Measurements from ENCODE around the gene UBASH3A. TPM values are rescaled to one million over a fixed set of nuclear protein-coding genes. Genes with fewer than 3 reads are reported as not detected.
A peak's percentile ranks its signal among the peaks of the same experiment; 100 is the strongest.

Gene UBASH3A
- total RNA-seq, 1 experiment from 2014 or later, result not detected

GRCh38 chr21:42471206-42471605, 67.5 kb downstream of the UBASH3A start:
- Mint-ChIP-seq H3K4me1 (ENCODE audit: low read depth, unreplicated experiment) (peaks cover 52% of the 10 kb centered on the region), H3K36me3 (ENCODE audit: insufficient read depth, unreplicated experiment) (peaks cover 6% of the 10 kb centered on the region), H3K9me3 (ENCODE audit: low read depth, unreplicated experiment) (no peaks in the 10 kb centered on the region), H3K27ac (ENCODE audit: unreplicated experiment) (no peak overlapping the region), H3K4me3 (ENCODE audit: low read depth, unreplicated experiment) (no peak overlapping the region), H3K27me3 (ENCODE audit: unreplicated experiment) (no peaks in the 10 kb centered on the region)
- BruUV-seq (replicated peaks), result no TSS peak
- TF ChIP-seq CTCF (IDR thresholded peaks at IDR 0.05; ENCODE audit: unreplicated experiment), result no peak
- CTCF ChIA-PET, result no interaction called here
- intact Hi-C loops (cut with micrococcal nuclease; ENCODE audit: unreplicated experiment), result no loop called here
- no peak for DNase-seq

- CTCF ChIA-PET, result no interaction called here
- no TSS peak for BruUV-seq (replicated peaks)
- no peaks in the 10 kb centered on the region for H3K27me3 Mint-ChIP-seq (ENCODE audit: unreplicated experiment)
- H3K9me3 Mint-ChIP-seq (ENCODE audit: low read depth, unreplicated experiment), result no peaks in the 10 kb centered on the region
- H3K36me3 Mint-ChIP-seq (ENCODE audit: insufficient read depth, unreplicated experiment), result peaks cover 6% of the 10 kb centered on the region
- TF ChIP-seq CTCF (IDR thresholded peaks at IDR 0.05; ENCODE audit: unreplicated experiment), result no peak
- intact Hi-C loops (cut with micrococcal nuclease; ENCODE audit: unreplicated experiment), result no loop called here
- no peak overlapping the region for H3K4me3 Mint-ChIP-seq (ENCODE audit: low read depth, unreplicated experiment)
- peaks cover 50% of the 10 kb centered on the region for H3K4me1 Mint-ChIP-seq (ENCODE audit: low read depth, unreplicated experiment)
- DNase-seq, result no peak
- H3K27ac Mint-ChIP-seq (ENCODE audit: unreplicated experiment), result no peak overlapping the region
Measured at GRCh38 chr21:42471716-42472330, 68.1 kb downstream of the UBASH3A start.

- peaks cover 43% of the 10 kb centered on the region for H3K4me1 Mint-ChIP-seq (ENCODE audit: low read depth, unreplicated experiment)
- CTCF ChIA-PET, result no interaction called here
- no TSS peak for BruUV-seq (replicated peaks)
Measured at GRCh38 chr21:42472521-42472920, 68.8 kb downstream of the UBASH3A start.

GRCh38 chr21:42473498-42474042, 69.9 kb downstream of the UBASH3A start:
- CTCF ChIA-PET, result interaction anchor here (0.7 to 1.0 kb wide), 3 partner anchors 12 to 260 kb away, joined by 3 to 4 read pairs (median 4); partner anchors contain the start of gene RSPH1
- intact Hi-C loops (cut with micrococcal nuclease; ENCODE audit: unreplicated experiment), result no loop called here
- H3K4me3 Mint-ChIP-seq (ENCODE audit: low read depth, unreplicated experiment), result peak overlapping the region; percentile 41
- H3K4me1 Mint-ChIP-seq (ENCODE audit: low read depth, unreplicated experiment), result peaks cover 33% of the 10 kb centered on the region
- no peaks in the 10 kb centered on the region for H3K9me3 Mint-ChIP-seq (ENCODE audit: low read depth, unreplicated experiment)
- H3K27me3 Mint-ChIP-seq (ENCODE audit: unreplicated experiment), result no peaks in the 10 kb centered on the region
- no peak for DNase-seq
- H3K36me3 Mint-ChIP-seq (ENCODE audit: insufficient read depth, unreplicated experiment), result peaks cover 6% of the 10 kb centered on the region
- no peak for TF ChIP-seq CTCF (IDR thresholded peaks at IDR 0.05; ENCODE audit: unreplicated experiment)
- BruUV-seq (replicated peaks), result no TSS peak
- peak overlapping the region; percentile 90 for H3K27ac Mint-ChIP-seq (ENCODE audit: unreplicated experiment)

More at GRCh38 chr21:42472521-42472920, 68.8 kb downstream of the UBASH3A start:
- Mint-ChIP-seq H3K27me3 (ENCODE audit: unreplicated experiment) (no peaks in the 10 kb centered on the region), H3K4me3 (ENCODE audit: low read depth, unreplicated experiment) (no peak overlapping the region), H3K27ac (ENCODE audit: unreplicated experiment) (no peak overlapping the region), H3K36me3 (ENCODE audit: insufficient read depth, unreplicated experiment) (peaks cover 6% of the 10 kb centered on the region), H3K9me3 (ENCODE audit: low read depth, unreplicated experiment) (no peaks in the 10 kb centered on the region)
- no peak for DNase-seq
- no peak for TF ChIP-seq CTCF (IDR thresholded peaks at IDR 0.05; ENCODE audit: unreplicated experiment)
- intact Hi-C loops (cut with micrococcal nuclease; ENCODE audit: unreplicated experiment), result no loop called here
